H9 (cell line): ENCODE results near the gene UPK1A. TPM values are rescaled to one million over a fixed set of nuclear protein-coding genes. Genes with fewer than 3 reads are reported as not detected.

ENCODE experiments used
- DNase-seq: peaks from one replicate; pipeline ENCODE4 v3.0.0-alpha.2; 2017
- H2AFZ ChIP-seq: one replicate; pipeline ENCODE4 v1.6.1; 2013; ENCODE audit warnings: mild to moderate bottlenecking, low read length, control low read depth, moderate library complexity
- H2AK5ac ChIP-seq: 2 replicates; pipeline ENCODE4 v1.6.1; 2013; ENCODE audit warnings: low read length, control low read depth, mixed read lengths; ENCODE audit not compliant: insufficient read length
- H2BK120ac ChIP-seq: one replicate; pipeline ENCODE4 v1.6.1; 2013; ENCODE audit warnings: low read depth, mild to moderate bottlenecking, low read length, control low read depth, inconsistent platforms; ENCODE audit not compliant: poor library complexity, severe bottlenecking
- H2BK12ac ChIP-seq: 2 replicates; pipeline ENCODE4 v1.6.1; 2013; ENCODE audit warnings: low read length, control low read depth, mixed read lengths, low read depth; ENCODE audit not compliant: insufficient read length
- H2BK15ac ChIP-seq: 2 replicates; pipeline ENCODE4 v1.6.1; 2013; ENCODE audit warnings: low read depth, low read length, control low read depth
- H2BK20ac ChIP-seq: one replicate; pipeline ENCODE4 v1.6.1; 2013; ENCODE audit warnings: low read depth, mild to moderate bottlenecking, low read length, control low read depth, inconsistent platforms; ENCODE audit not compliant: poor library complexity, severe bottlenecking
- H2BK5ac ChIP-seq: 2 replicates; pipeline ENCODE4 v1.6.1; 2013; ENCODE audit warnings: low read length, control low read depth, mixed read lengths; ENCODE audit not compliant: insufficient read length
- H3K14ac ChIP-seq: 2 replicates; pipeline ENCODE4 v1.6.1; 2013; ENCODE audit warnings: low read length, control low read depth; ENCODE audit not compliant: insufficient read depth
- H3K18ac ChIP-seq: 2 replicates; pipeline ENCODE4 v1.6.1; 2013; ENCODE audit warnings: low read depth, mild to moderate bottlenecking, mixed read lengths, low read length, control low read depth; ENCODE audit not compliant: insufficient read length
- H3K23ac ChIP-seq: 2 replicates; pipeline ENCODE4 v1.6.1; 2013; ENCODE audit warnings: low read length, control low read depth, mixed read lengths, low read depth; ENCODE audit not compliant: insufficient read length
- H3K23me2 ChIP-seq: 2 replicates; pipeline ENCODE4 v1.6.1; 2013; ENCODE audit warnings: low read depth, mild to moderate bottlenecking, mixed read lengths, low read length, control low read depth; ENCODE audit not compliant: insufficient read length, poor library complexity, severe bottlenecking
- H3K27ac ChIP-seq: 2 replicates; pipeline ENCODE4 v1.5.1; 2013; ENCODE audit warnings: low read length, control low read depth, mixed read lengths, low read depth; ENCODE audit not compliant: insufficient read length
- H3K27me3 ChIP-seq: 2 replicates; pipeline ENCODE4 v1.6.1; 2013; ENCODE audit warnings: low read length, control low read depth, inconsistent platforms; ENCODE audit not compliant: insufficient read depth
- H3K4ac ChIP-seq: 2 replicates; pipeline ENCODE4 v1.6.1; 2013; ENCODE audit warnings: low read depth, mild to moderate bottlenecking, control low read depth, inconsistent platforms, low read length, moderate library complexity
- H3K4me1 ChIP-seq: 2 replicates; pipeline ENCODE4 v1.6.1; 2013; ENCODE audit warnings: low read length, control low read depth, inconsistent platforms; ENCODE audit not compliant: insufficient read depth
- H3K4me2 ChIP-seq: 2 replicates; pipeline ENCODE4 v1.6.1; 2013; ENCODE audit warnings: low read length, control low read depth, mixed read lengths; ENCODE audit not compliant: insufficient read length, insufficient read depth
- H3K56ac ChIP-seq: 2 replicates; pipeline ENCODE4 v1.6.1; 2013; ENCODE audit warnings: low read depth, mild to moderate bottlenecking, mixed read lengths, low read length, control low read depth; ENCODE audit not compliant: insufficient read length
- H3K79me1 ChIP-seq: 2 replicates; pipeline ENCODE4 v1.6.1; 2013; ENCODE audit warnings: low read depth, mild to moderate bottlenecking, moderate library complexity, low read length, control low read depth, inconsistent platforms; ENCODE audit not compliant: insufficient read depth, poor library complexity, severe bottlenecking
- H3K79me2 ChIP-seq: 2 replicates; pipeline ENCODE4 v1.6.1; 2013; ENCODE audit warnings: low read length, control low read depth, inconsistent platforms; ENCODE audit not compliant: insufficient read depth
- H3K9ac ChIP-seq: 2 replicates; pipeline ENCODE4 v1.6.1; 2013; ENCODE audit warnings: low read length, control low read depth, mixed read lengths; ENCODE audit not compliant: insufficient read length; ENCODE audit errors: extremely low read depth
- H3K9me3 ChIP-seq: one replicate; pipeline ENCODE4 v1.6.1; 2013; ENCODE audit warnings: low read depth, low read length, inconsistent platforms; ENCODE audit not compliant: control insufficient read depth
- H3T11ph ChIP-seq: one replicate; pipeline ENCODE4 v1.6.1; 2013; ENCODE audit warnings: mild to moderate bottlenecking, low read length, control low read depth, inconsistent platforms
- H4K20me1 ChIP-seq: one replicate; pipeline ENCODE4 v1.6.1; 2013; ENCODE audit not compliant: control insufficient read depth, insufficient read length, insufficient read depth
- H4K5ac ChIP-seq: 2 replicates; pipeline ENCODE4 v1.6.1; 2013; ENCODE audit warnings: low read depth, mild to moderate bottlenecking, mixed read lengths, low read length, control low read depth; ENCODE audit not compliant: insufficient read length
- H4K8ac ChIP-seq: replicated peaks from 2 replicates; pipeline ENCODE4 v1.6.1; 2013; ENCODE audit warnings: low read length, control low read depth, mixed read lengths, low read depth; ENCODE audit not compliant: insufficient read length
- H4K91ac ChIP-seq: 2 replicates; pipeline ENCODE4 v1.6.1; 2013; ENCODE audit warnings: low read depth, mild to moderate bottlenecking, moderate library complexity, mixed read lengths, low read length, control low read depth; ENCODE audit not compliant: insufficient read length
- H3K27ac Mint-ChIP-seq, 3 experiments: 2 replicates in 2 of 3; 3 replicates in 1 of 3; pipeline ENCODE4 v1.8.0; 2020 to 2021; ENCODE audit warnings: mixed read lengths in 3 of 3, mild to moderate bottlenecking in 1 of 3, moderate library complexity in 1 of 3
- H3K27me3 Mint-ChIP-seq: 2 replicates; pipeline ENCODE4 v1.8.0; 2021; ENCODE audit warnings: low read depth, mild to moderate bottlenecking, moderate library complexity, mixed read lengths
- H3K36me3 Mint-ChIP-seq, 3 experiments: 2 replicates in 2 of 3; 3 replicates in 1 of 3; pipeline ENCODE4 v1.8.0; 2020 to 2021; ENCODE audit warnings: low read depth in 3 of 3, mixed read lengths in 3 of 3; ENCODE audit not compliant: insufficient read depth in 1 of 3
- H3K4me1 Mint-ChIP-seq, 2 experiments: 2 replicates each; pipeline ENCODE4 v1.8.0; 2020; ENCODE audit warnings: mixed read lengths in 2 of 2
- H3K4me3 Mint-ChIP-seq, 2 experiments: 2 replicates in 1 of 2; 3 replicates in 1 of 2; pipeline ENCODE4 v1.8.0; 2020 to 2021; ENCODE audit warnings: mild to moderate bottlenecking in 2 of 2, mixed read lengths in 2 of 2, moderate library complexity in 1 of 2
- H3K9me3 Mint-ChIP-seq, 2 experiments: 2 replicates in 1 of 2; 3 replicates in 1 of 2; pipeline ENCODE4 v1.8.0; 2020; ENCODE audit warnings: mild to moderate bottlenecking in 2 of 2, mixed read lengths in 2 of 2, moderate library complexity in 1 of 2
- WGBS: extraction: QIAGEN DNeasy Blood & Tissue Kit; methylation state at CpG from one replicate; pipeline ENCODE4 v1.1.7; 2013; ENCODE audit warnings: missing lambda C conversion rate, low lambda C conversion rate, mixed read lengths; ENCODE audit not compliant: insufficient read length; ENCODE audit errors: extremely low coverage; 5-methylcytosine and 5-hydroxymethylcytosine counted together
- total RNA-seq: library from RNA; stranded (reverse); gene quantifications from 2 replicates; pipeline ENCODE4 v1.2.1, GENCODE V29; 2021
- TF ChIP-seq, protein P1 (sequence below): fragments of 200-600 bp; sonication (generic); conservative IDR thresholded peaks from 3 replicates; pipeline ENCODE4 v1.8.0; 2021; ENCODE audit warnings: antibody characterized with exemption, mild to moderate bottlenecking

Gene UPK1A
- total RNA-seq, 1 experiment from 2014 or later: 4.3 TPM

DNA sequence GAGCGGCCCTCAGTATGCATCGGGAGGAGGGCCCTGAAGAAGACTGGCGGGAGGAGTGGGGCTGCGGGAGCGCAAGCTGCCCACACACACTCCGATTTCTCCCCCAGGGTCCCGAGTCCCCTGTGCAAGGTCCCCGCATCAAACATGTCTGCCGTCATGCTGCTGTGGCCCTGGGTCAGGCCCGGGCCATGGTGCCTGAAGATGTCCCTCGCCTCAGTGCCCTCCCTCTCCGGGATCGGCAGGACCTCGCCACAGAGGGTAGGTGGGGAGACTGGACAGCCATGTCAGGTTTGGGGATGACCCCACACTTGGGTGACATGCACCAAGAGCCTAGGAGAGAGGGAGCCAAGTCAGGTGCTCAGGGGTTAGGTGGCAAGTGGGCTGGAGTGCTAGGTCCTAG is 56.1 kb downstream of the UPK1A start:
- Histone ChIP-seq H3K4me1 (no peaks in the 10 kb centered on the region), H2AFZ (no peak overlapping the region), H4K91ac (no peak overlapping the region), H4K8ac (no peak overlapping the region), H2BK12ac (no peak overlapping the region), H3K27me3 (no peaks in the 10 kb centered on the region), H3K23me2 (peaks cover 7% of the 10 kb centered on the region), H4K20me1 (peaks cover 6% of the 10 kb centered on the region), H3K23ac (no peak overlapping the region), H2BK20ac (no peak overlapping the region), H3K79me2 (peaks cover 11% of the 10 kb centered on the region; the same call in 1 of the 2 replicates), H3T11ph (no peak overlapping the region), H3K9me3 (no peaks in the 10 kb centered on the region), H3K4ac (no peak overlapping the region), H3K27ac (no peak overlapping the region), H3K4me2 (no peak overlapping the region), H3K14ac (no peak overlapping the region), H3K9ac (no peak overlapping the region), H3K18ac (no peak overlapping the region), H3K56ac (no peak overlapping the region), H3K79me1 (no peaks in the 10 kb centered on the region), H2AK5ac (no peak overlapping the region), H4K5ac (no peak overlapping the region), H2BK5ac (no peak overlapping the region), H2BK15ac (no peak overlapping the region), H2BK120ac (no peak overlapping the region)
- no peaks in the 10 kb centered on the region for H3K9me3 Mint-ChIP-seq
- peaks cover 41 to 71% (median 71%) of the 10 kb centered on the region in 3 experiments; a peak in 6 of 7 replicates for H3K36me3 Mint-ChIP-seq
- TF ChIP-seq, protein P1, sequence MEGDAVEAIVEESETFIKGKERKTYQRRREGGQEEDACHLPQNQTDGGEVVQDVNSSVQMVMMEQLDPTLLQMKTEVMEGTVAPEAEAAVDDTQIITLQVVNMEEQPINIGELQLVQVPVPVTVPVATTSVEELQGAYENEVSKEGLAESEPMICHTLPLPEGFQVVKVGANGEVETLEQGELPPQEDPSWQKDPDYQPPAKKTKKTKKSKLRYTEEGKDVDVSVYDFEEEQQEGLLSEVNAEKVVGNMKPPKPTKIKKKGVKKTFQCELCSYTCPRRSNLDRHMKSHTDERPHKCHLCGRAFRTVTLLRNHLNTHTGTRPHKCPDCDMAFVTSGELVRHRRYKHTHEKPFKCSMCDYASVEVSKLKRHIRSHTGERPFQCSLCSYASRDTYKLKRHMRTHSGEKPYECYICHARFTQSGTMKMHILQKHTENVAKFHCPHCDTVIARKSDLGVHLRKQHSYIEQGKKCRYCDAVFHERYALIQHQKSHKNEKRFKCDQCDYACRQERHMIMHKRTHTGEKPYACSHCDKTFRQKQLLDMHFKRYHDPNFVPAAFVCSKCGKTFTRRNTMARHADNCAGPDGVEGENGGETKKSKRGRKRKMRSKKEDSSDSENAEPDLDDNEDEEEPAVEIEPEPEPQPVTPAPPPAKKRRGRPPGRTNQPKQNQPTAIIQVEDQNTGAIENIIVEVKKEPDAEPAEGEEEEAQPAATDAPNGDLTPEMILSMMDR: no peak
- no peak overlapping the region for H3K4me3 Mint-ChIP-seq
- H3K4me1 Mint-ChIP-seq: peaks cover 6 to 8% of the 10 kb centered on the region in 2 experiments
- WGBS: no CpG with 5 or more reads among the region's 14 CpGs
- no peak for DNase-seq
- no peak overlapping the region for H3K27ac Mint-ChIP-seq
- no peaks in the 10 kb centered on the region; the same call in 1 of the 2 replicates for H3K27me3 Mint-ChIP-seq
